Chondrocyte (in vitro differentiated cells): ENCODE data around the gene ZNF747. TPM values are rescaled to one million over a fixed set of nuclear protein-coding genes. Genes with fewer than 3 reads are reported as not detected.

Source experiments
- DNase-seq: peaks from one replicate; pipeline ENCODE4 v3.0.0; 2021; ENCODE audit warnings: mixed read lengths, low spot score
- H3K27ac Mint-ChIP-seq: one replicate; pipeline ENCODE4 v1.8.0; 2021; ENCODE audit warnings: mild to moderate bottlenecking, moderate library complexity, mixed read lengths; ENCODE audit not compliant: unreplicated experiment
- H3K27me3 Mint-ChIP-seq: 2 replicates; pipeline ENCODE4 v1.8.0; 2021; ENCODE audit warnings: low read depth, mixed read lengths
- H3K36me3 Mint-ChIP-seq: 2 replicates; pipeline ENCODE4 v1.8.0; 2021; ENCODE audit warnings: low read depth, mixed read lengths
- H3K4me1 Mint-ChIP-seq: 2 replicates; pipeline ENCODE4 v1.8.0; 2021; ENCODE audit warnings: low read depth, mild to moderate bottlenecking, mixed read lengths
- H3K4me3 Mint-ChIP-seq: one replicate; pipeline ENCODE4 v1.8.0; 2021; ENCODE audit warnings: mild to moderate bottlenecking, moderate library complexity, mixed read lengths; ENCODE audit not compliant: unreplicated experiment
- H3K9me3 Mint-ChIP-seq: 2 replicates; pipeline ENCODE4 v1.8.0; 2021; ENCODE audit warnings: low read depth, mixed read lengths
- total RNA-seq: library from RNA; stranded (reverse); gene quantifications from 3 replicates; pipeline ENCODE4 v1.2.1, GENCODE V29; 2021
- TF ChIP-seq, protein P1 (sequence below): fragments of 200-600 bp; sonication (generic); IDR thresholded peaks from 2 replicates; pipeline ENCODE4 v1.5.0; 2021; ENCODE audit warnings: antibody characterized with exemption, mild to moderate bottlenecking, moderate library complexity

The ZNF747 gene
- total RNA-seq, 1 donor from 2014 or later: 6.7 TPM

DNA sequence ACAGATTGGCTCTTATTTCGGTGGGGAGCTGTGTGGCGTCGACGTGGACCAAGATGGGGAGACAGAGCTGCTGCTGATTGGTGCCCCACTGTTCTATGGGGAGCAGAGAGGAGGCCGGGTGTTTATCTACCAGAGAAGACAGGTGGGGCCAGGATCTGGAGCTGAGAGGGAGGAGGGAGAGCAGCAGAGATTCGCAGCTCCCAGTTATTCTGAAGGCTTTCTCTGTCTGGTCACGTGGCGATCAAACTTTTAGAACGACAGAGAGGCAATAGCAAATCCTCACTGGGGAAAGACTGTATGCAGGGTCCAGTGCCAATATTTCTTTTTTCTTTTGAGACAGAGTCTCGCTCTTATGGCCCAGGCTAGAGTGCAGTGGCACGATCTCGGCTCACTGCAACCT, 39.9 kb downstream of the ZNF747 start:
- H3K27me3 Mint-ChIP-seq: no peaks in the 10 kb centered on the region
- DNase-seq: no peak
- H3K9me3 Mint-ChIP-seq: no peaks in the 10 kb centered on the region
- TF ChIP-seq, protein P1, sequence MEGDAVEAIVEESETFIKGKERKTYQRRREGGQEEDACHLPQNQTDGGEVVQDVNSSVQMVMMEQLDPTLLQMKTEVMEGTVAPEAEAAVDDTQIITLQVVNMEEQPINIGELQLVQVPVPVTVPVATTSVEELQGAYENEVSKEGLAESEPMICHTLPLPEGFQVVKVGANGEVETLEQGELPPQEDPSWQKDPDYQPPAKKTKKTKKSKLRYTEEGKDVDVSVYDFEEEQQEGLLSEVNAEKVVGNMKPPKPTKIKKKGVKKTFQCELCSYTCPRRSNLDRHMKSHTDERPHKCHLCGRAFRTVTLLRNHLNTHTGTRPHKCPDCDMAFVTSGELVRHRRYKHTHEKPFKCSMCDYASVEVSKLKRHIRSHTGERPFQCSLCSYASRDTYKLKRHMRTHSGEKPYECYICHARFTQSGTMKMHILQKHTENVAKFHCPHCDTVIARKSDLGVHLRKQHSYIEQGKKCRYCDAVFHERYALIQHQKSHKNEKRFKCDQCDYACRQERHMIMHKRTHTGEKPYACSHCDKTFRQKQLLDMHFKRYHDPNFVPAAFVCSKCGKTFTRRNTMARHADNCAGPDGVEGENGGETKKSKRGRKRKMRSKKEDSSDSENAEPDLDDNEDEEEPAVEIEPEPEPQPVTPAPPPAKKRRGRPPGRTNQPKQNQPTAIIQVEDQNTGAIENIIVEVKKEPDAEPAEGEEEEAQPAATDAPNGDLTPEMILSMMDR: no peak
- no peaks in the 10 kb centered on the region for H3K36me3 Mint-ChIP-seq
- H3K4me1 Mint-ChIP-seq: peaks cover 9% of the 10 kb centered on the region
- H3K27ac Mint-ChIP-seq: no peak overlapping the region
- H3K4me3 Mint-ChIP-seq: no peak overlapping the region

DNA sequence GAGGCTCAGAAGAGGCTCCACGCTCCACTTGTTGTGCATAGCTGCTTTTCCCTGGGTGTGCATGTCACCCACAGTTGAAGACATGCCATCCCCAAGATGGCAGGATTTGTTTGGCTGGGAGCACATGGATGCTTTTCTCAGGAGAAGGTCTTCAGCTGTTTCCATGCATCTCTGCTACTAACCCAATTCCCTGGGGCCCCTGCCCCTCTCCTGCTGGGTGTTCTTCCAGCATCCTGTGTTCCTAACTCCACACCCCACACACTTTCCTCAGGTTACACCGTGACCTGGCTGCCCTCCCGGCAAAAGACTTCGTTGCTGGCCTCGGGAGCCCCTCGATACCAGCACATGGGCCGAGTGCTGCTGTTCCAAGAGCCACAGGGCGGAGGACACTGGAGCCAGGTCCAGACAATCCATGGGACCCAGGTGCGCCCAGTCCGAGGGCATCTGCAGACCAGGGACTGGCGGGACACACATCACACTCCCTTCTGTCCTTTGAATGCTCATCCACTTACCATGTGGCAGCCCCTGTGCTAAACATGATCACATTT, 40.6 kb downstream of the ZNF747 start:
- Mint-ChIP-seq H3K4me1 (peaks cover 9% of the 10 kb centered on the region), H3K36me3 (no peaks in the 10 kb centered on the region), H3K4me3 (no peak overlapping the region), H3K27me3 (no peaks in the 10 kb centered on the region), H3K9me3 (no peaks in the 10 kb centered on the region), H3K27ac (no peak overlapping the region)
- TF ChIP-seq, protein P1: no peak
- DNase-seq: no peak

DNA sequence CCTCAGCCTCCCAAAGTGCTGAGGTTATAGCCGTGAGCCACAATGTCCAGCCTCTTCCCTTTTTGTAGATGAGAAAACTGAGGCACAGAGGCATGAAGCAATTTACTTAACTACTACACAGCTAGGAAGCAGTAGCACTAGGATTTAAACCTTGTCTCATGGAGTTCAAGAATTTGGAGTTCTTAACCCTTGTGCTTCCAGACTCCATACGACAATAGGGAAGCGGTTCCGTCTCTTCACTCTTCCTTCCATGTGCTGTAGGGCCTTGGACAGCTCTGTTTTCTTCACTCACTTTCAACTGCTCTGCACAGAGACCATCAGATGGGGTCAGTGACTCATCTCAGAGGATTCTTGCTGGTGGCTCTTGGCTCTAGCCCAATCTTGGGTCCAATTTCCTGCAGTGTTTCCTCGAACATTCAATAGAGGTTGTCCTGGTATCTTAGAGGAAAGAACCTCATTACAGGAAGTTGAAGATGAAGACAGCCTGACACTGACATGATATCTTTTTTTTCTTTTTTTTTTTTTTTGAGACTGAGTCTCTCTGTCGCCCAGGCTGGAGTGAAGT, 42.8 kb downstream of the ZNF747 start:
- DNase-seq: no peak
- Mint-ChIP-seq H3K9me3 (no peaks in the 10 kb centered on the region), H3K27me3 (no peaks in the 10 kb centered on the region), H3K4me1 (peaks cover 9% of the 10 kb centered on the region), H3K4me3 (no peak overlapping the region), H3K27ac (peak overlapping the region; percentile 1), H3K36me3 (no peaks in the 10 kb centered on the region)
- TF ChIP-seq, protein P1: peak; percentile 28

DNA sequence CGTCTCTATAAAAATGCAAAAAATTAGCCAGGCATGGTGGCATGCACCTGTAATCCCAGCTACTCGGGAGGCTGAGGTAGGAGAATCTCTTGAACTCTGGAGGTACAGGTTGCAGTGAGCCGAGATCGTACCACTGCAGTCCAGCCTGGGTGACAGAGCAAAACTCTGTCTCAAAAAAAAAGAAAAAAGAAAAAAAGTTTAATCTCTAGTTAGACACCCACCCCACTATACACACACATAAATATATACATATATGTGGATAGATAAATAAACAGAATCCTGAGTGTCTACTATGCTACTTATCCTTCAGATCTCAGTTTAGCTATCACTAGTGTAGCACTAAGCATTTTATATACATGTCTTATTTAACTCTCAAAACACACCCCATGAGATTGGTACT, 43.4 kb downstream of the ZNF747 start:
- DNase-seq: no peak
- no peak overlapping the region for H3K4me3 Mint-ChIP-seq
- H3K27me3 Mint-ChIP-seq: no peaks in the 10 kb centered on the region
- no peaks in the 10 kb centered on the region for H3K36me3 Mint-ChIP-seq
- no peak overlapping the region for H3K27ac Mint-ChIP-seq
- H3K4me1 Mint-ChIP-seq: peaks cover 9% of the 10 kb centered on the region
- TF ChIP-seq, protein P1: no peak
- H3K9me3 Mint-ChIP-seq: no peaks in the 10 kb centered on the region

DNA sequence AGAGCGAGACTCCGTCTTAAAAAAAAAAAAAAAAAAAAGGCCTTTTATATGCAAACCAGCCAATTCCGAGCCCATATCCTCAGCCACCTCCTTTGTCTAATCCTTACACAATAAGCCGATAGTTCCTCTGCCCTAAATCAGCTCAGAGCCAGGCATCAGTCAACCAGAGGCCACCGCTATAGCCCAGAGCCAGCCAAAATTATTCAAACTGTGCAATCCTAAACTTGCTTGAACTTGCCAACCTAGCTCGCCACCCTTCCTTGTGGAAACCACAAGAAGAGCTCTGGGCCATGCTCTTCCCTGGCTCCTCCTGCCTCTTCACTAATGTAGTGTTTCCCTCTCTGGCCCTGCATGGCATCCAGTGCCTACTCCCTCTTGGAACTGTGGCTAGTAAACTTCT, 44.4 kb downstream of the ZNF747 start:
- H3K4me3 Mint-ChIP-seq: no peak overlapping the region
- H3K4me1 Mint-ChIP-seq: peaks cover 9% of the 10 kb centered on the region
- H3K27me3 Mint-ChIP-seq: no peaks in the 10 kb centered on the region
- no peaks in the 10 kb centered on the region for H3K36me3 Mint-ChIP-seq
- no peak overlapping the region for H3K27ac Mint-ChIP-seq
- TF ChIP-seq, protein P1: no peak
- no peaks in the 10 kb centered on the region for H3K9me3 Mint-ChIP-seq
- DNase-seq: no peak
